ENCODE results near the gene FRMD4B.

DNA sequence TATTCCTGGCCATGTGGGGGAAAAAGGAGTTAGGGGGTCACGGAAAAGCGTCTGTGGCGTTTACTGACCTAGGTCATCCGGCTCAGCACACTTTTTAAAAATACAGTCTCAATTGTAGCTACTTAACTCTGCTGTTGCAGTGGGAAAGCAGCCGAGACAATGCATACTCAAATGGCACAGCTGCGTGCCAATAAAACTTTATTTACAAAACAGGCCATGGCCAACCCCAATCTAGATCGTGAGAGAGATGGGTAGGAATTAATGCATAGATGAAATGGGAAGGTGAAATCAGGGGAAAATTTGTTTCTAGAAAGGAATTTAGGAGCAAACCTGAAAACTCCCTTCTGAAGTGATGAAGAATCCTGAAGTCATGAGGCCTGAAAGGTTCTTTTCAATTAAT is 22.0 kb upstream of the FRMD4B start:
- no peak for TF ChIP-seq CTCF (IDR thresholded peaks at IDR 0.05; ENCODE audit: borderline replicate concordance, extremely low read depth, low read length, poor library complexity, severe bottlenecking)
- TF ChIP-seq EZH2 (IDR thresholded peaks at IDR 0.05; ENCODE audit: borderline replicate concordance, low read depth, low read length, severe bottlenecking), result no peak

Data from DND-41 (cell line).